ENCODE data around the gene KRT71. TPM values are rescaled to one million over a fixed set of nuclear protein-coding genes. Genes with fewer than 3 reads are reported as not detected.
A peak's percentile ranks its signal among the peaks of the same experiment; 100 is the strongest.

The KRT71 gene
- total RNA-seq, 1 experiment from 2014 or later, result not detected

GRCh38 chr12:52526511-52526951 lies 26.4 kb downstream of the KRT71 start:
- no peak for DNase-seq

GRCh38 chr12:52525661-52526499 lies 27.1 kb downstream of the KRT71 start:
- Histone ChIP-seq H2AFZ (ENCODE audit: low read length) (no peak overlapping the region), H3K79me2 (ENCODE audit: low read length) (no peaks in the 10 kb centered on the region), H3K27me3 (ENCODE audit: low read length) (no peaks in the 10 kb centered on the region), H3K9ac (ENCODE audit: low read length) (no peak overlapping the region), H3K9me3 (ENCODE audit: low read length) (no peaks in the 10 kb centered on the region), H4K20me1 (ENCODE audit: insufficient read depth, low read depth, low read length) (no peaks in the 10 kb centered on the region), H3K4me1 (ENCODE audit: low read length) (peaks cover 11% of the 10 kb centered on the region), H3K4me2 (ENCODE audit: low read depth, low read length, poor library complexity, severe bottlenecking) (no peak overlapping the region), H3K4me3 (ENCODE audit: low read length) (no peak overlapping the region), H3K36me3 (ENCODE audit: insufficient read depth, low read length) (no peaks in the 10 kb centered on the region), H3K27ac (ENCODE audit: low read length) (no peak overlapping the region), H3K9me2 (replicated peaks; ENCODE audit: insufficient read depth, low read length) (no peaks in the 10 kb centered on the region)
- no peak for DNase-seq

More at GRCh38 chr12:52526511-52526951, 26.4 kb downstream of the KRT71 start:
- Histone ChIP-seq H3K4me1 (ENCODE audit: low read length) (peaks cover 16% of the 10 kb centered on the region), H3K36me3 (ENCODE audit: insufficient read depth, low read length) (no peaks in the 10 kb centered on the region), H4K20me1 (ENCODE audit: insufficient read depth, low read depth, low read length) (no peaks in the 10 kb centered on the region), H3K4me2 (ENCODE audit: low read depth, low read length, poor library complexity, severe bottlenecking) (no peak overlapping the region), H3K9me2 (replicated peaks; ENCODE audit: insufficient read depth, low read length) (no peaks in the 10 kb centered on the region), H3K9me3 (ENCODE audit: low read length) (no peaks in the 10 kb centered on the region), H2AFZ (ENCODE audit: low read length) (no peak overlapping the region), H3K27ac (ENCODE audit: low read length) (no peak overlapping the region), H3K9ac (ENCODE audit: low read length) (no peak overlapping the region), H3K79me2 (ENCODE audit: low read length) (no peaks in the 10 kb centered on the region), H3K4me3 (ENCODE audit: low read length) (no peak overlapping the region), H3K27me3 (ENCODE audit: low read length) (no peaks in the 10 kb centered on the region)

- H3K9me2 ChIP-seq (replicated peaks; ENCODE audit: insufficient read depth, low read length), result no peaks in the 10 kb centered on the region
- peaks cover 11% of the 10 kb centered on the region for H3K4me1 ChIP-seq (ENCODE audit: low read length)
- H3K9ac ChIP-seq (ENCODE audit: low read length), result no peak overlapping the region
- no peaks in the 10 kb centered on the region for H3K36me3 ChIP-seq (ENCODE audit: insufficient read depth, low read length)
- no peak overlapping the region for H2AFZ ChIP-seq (ENCODE audit: low read length)
- no peak overlapping the region for H3K4me2 ChIP-seq (ENCODE audit: low read depth, low read length, poor library complexity, severe bottlenecking)
- no peaks in the 10 kb centered on the region for H3K27me3 ChIP-seq (ENCODE audit: low read length)
- no peak overlapping the region for H3K27ac ChIP-seq (ENCODE audit: low read length)
- DNase-seq, result peak; percentile 53
- no peaks in the 10 kb centered on the region for H3K79me2 ChIP-seq (ENCODE audit: low read length)
- no peaks in the 10 kb centered on the region for H4K20me1 ChIP-seq (ENCODE audit: insufficient read depth, low read depth, low read length)
- no peak overlapping the region for H3K4me3 ChIP-seq (ENCODE audit: low read length)
- H3K9me3 ChIP-seq (ENCODE audit: low read length), result no peaks in the 10 kb centered on the region
Observed at GRCh38 chr12:52524898-52525591, 27.9 kb downstream of the KRT71 start.

- no peak overlapping the region for H3K4me2 ChIP-seq (ENCODE audit: low read depth, low read length, poor library complexity, severe bottlenecking)
- H2AFZ ChIP-seq (ENCODE audit: low read length), result no peak overlapping the region
- no peaks in the 10 kb centered on the region for H3K79me2 ChIP-seq (ENCODE audit: low read length)
- H3K36me3 ChIP-seq (ENCODE audit: insufficient read depth, low read length), result no peaks in the 10 kb centered on the region
- peaks cover 11% of the 10 kb centered on the region for H3K4me1 ChIP-seq (ENCODE audit: low read length)
- no peak overlapping the region for H3K27ac ChIP-seq (ENCODE audit: low read length)
- H3K9me2 ChIP-seq (replicated peaks; ENCODE audit: insufficient read depth, low read length), result no peaks in the 10 kb centered on the region
- H3K27me3 ChIP-seq (ENCODE audit: low read length), result no peaks in the 10 kb centered on the region
- H3K9me3 ChIP-seq (ENCODE audit: low read length), result no peaks in the 10 kb centered on the region
- no peak overlapping the region for H3K4me3 ChIP-seq (ENCODE audit: low read length)
- no peak for DNase-seq
- no peak overlapping the region for H3K9ac ChIP-seq (ENCODE audit: low read length)
- H4K20me1 ChIP-seq (ENCODE audit: insufficient read depth, low read depth, low read length), result no peaks in the 10 kb centered on the region
Observed at GRCh38 chr12:52524241-52524897, 28.6 kb downstream of the KRT71 start.

- Histone ChIP-seq H3K27ac (ENCODE audit: low read length) (no peak overlapping the region), H3K4me1 (ENCODE audit: low read length) (peaks cover 11% of the 10 kb centered on the region), H3K4me3 (ENCODE audit: low read length) (no peak overlapping the region), H3K79me2 (ENCODE audit: low read length) (no peaks in the 10 kb centered on the region), H3K36me3 (ENCODE audit: insufficient read depth, low read length) (no peaks in the 10 kb centered on the region), H4K20me1 (ENCODE audit: insufficient read depth, low read depth, low read length) (no peaks in the 10 kb centered on the region), H3K9me3 (ENCODE audit: low read length) (no peaks in the 10 kb centered on the region), H3K9me2 (replicated peaks; ENCODE audit: insufficient read depth, low read length) (no peaks in the 10 kb centered on the region), H3K4me2 (ENCODE audit: low read depth, low read length, poor library complexity, severe bottlenecking) (no peak overlapping the region), H3K27me3 (ENCODE audit: low read length) (no peaks in the 10 kb centered on the region), H2AFZ (ENCODE audit: low read length) (no peak overlapping the region), H3K9ac (ENCODE audit: low read length) (no peak overlapping the region)
- no peak for DNase-seq
Observed at GRCh38 chr12:52523824-52524223, 29.1 kb downstream of the KRT71 start.

- Histone ChIP-seq H2AFZ (ENCODE audit: low read length) (no peak overlapping the region), H3K4me3 (ENCODE audit: low read length) (no peak overlapping the region), H4K20me1 (ENCODE audit: insufficient read depth, low read depth, low read length) (no peaks in the 10 kb centered on the region), H3K36me3 (ENCODE audit: insufficient read depth, low read length) (no peaks in the 10 kb centered on the region), H3K79me2 (ENCODE audit: low read length) (no peaks in the 10 kb centered on the region), H3K9me3 (ENCODE audit: low read length) (no peaks in the 10 kb centered on the region), H3K9ac (ENCODE audit: low read length) (no peak overlapping the region), H3K4me2 (ENCODE audit: low read depth, low read length, poor library complexity, severe bottlenecking) (no peak overlapping the region), H3K4me1 (ENCODE audit: low read length) (peaks cover 11% of the 10 kb centered on the region), H3K27ac (ENCODE audit: low read length) (no peak overlapping the region), H3K9me2 (replicated peaks; ENCODE audit: insufficient read depth, low read length) (no peaks in the 10 kb centered on the region), H3K27me3 (ENCODE audit: low read length) (no peaks in the 10 kb centered on the region)
- DNase-seq, result no peak
Observed at GRCh38 chr12:52522346-52523011, 30.5 kb downstream of the KRT71 start.

GRCh38 chr12:52521568-52522266 lies 31.2 kb downstream of the KRT71 start:
- no peaks in the 10 kb centered on the region for H3K27me3 ChIP-seq (ENCODE audit: low read length)
- H3K79me2 ChIP-seq (ENCODE audit: low read length), result no peaks in the 10 kb centered on the region
- H3K27ac ChIP-seq (ENCODE audit: low read length), result no peak overlapping the region
- H3K9ac ChIP-seq (ENCODE audit: low read length), result no peak overlapping the region
- no peaks in the 10 kb centered on the region for H3K9me2 ChIP-seq (replicated peaks; ENCODE audit: insufficient read depth, low read length)
- H3K9me3 ChIP-seq (ENCODE audit: low read length), result no peaks in the 10 kb centered on the region
- no peaks in the 10 kb centered on the region for H3K36me3 ChIP-seq (ENCODE audit: insufficient read depth, low read length)
- H3K4me1 ChIP-seq (ENCODE audit: low read length), result peaks cover 11% of the 10 kb centered on the region
- H3K4me2 ChIP-seq (ENCODE audit: low read depth, low read length, poor library complexity, severe bottlenecking), result no peak overlapping the region
- DNase-seq, result no peak
- no peak overlapping the region for H2AFZ ChIP-seq (ENCODE audit: low read length)
- no peaks in the 10 kb centered on the region for H4K20me1 ChIP-seq (ENCODE audit: insufficient read depth, low read depth, low read length)
- no peak overlapping the region for H3K4me3 ChIP-seq (ENCODE audit: low read length)
